GM19351 (cell line): ENCODE data around the gene CARTPT.

Experiments
- ATAC-seq: cut with Tn5 transposase; IDR thresholded peaks from one replicate; pipeline ENCODE4 v1.9.1; 2021; ENCODE audit warnings: mild to moderate bottlenecking, moderate library complexity; ENCODE audit not compliant: unreplicated experiment

CARTPT gene

DNA sequence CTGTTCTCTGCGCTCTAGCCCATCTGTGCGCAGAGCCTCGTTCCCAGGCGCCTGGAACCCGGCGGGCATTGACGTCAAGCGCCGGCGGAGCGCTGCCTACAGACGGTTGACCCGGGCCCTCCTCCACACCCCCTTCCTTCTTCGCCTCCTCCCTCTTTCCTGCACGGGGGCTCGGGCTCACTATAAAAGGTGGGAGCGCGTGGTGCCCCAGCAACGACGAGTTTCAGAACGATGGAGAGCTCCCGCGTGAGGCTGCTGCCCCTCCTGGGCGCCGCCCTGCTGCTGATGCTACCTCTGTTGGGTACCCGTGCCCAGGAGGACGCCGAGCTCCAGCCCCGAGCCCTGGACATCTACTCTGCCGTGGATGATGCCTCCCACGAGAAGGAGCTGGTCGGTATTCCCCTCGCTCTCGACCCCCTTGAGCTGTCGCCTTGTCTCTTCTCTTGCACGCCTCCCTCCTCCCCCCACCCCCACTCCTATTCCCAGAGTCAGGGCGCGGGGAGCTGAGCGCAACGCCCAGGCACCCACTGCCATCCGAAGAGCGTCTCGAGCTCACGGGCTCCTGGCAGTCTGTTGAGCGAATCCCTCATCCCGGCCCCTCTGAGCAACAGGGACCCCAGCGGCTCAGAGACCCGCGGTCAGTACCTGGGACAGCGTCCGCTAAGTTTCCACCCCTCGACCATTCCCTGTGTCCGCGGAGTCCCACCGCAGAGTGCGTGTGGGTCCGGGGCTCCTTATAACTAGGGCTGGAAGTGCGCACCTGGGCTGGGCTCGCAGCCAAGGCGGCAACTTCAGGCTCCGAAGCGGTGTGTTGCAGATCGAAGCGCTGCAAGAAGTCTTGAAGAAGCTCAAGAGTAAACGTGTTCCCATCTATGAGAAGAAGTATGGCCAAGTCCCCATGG is at the start of gene CARTPT:
TSS of gene CARTPT (plus strand) at position 213 of the 902 bp plus-strand sequence. CDS start at position 232, 19 bp downstream.
- ATAC-seq, result no peak

GRCh38 chr5:71677977-71678376 is 41.1 kb upstream of the CARTPT start:
- no peak for ATAC-seq

DNA sequence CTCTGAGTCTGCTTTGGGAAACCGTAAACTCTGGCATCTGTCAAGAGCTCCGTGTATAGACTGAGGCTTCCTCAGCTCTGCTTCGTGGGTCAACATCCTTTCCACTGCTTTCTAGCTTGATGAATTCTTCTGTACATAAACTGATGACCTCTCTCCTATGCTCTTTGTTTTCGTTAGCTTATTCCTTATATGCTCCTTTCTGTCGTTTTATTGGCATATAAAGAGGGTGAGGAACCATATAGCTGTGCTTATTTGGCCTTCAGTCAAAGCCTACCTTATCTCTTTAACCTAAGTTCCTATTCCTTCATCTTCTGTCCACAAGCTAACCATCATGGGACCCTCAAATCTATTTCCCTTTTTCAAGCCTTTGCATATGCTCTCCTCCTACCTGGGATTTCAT is 39.4 kb upstream of the CARTPT start:
- no peak for ATAC-seq

GRCh38 chr5:71680510-71680909 is 38.6 kb upstream of the CARTPT start:
- no peak for ATAC-seq

DNA sequence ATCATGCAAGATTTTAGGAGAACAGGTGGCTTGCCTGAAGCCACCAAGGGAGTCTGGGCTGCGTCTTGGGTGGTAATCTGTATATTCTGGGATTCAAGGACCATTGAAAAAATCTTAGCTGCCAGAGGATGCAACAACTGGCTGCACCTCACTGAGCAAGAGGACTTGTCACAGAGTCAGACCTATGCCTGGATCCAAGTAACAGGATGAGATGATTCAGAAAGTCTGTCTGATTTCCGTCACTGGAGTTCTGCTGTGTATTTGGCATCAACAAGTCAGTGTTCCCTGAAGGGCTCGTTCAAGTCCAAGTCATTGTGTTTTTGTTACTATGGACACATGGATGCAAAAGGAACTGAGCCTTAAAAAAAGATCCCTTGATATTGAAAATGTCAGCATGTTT is 37.8 kb upstream of the CARTPT start:
- ATAC-seq, result no peak

- no peak for ATAC-seq
Measured at GRCh38 chr5:71684309-71684708, 34.8 kb upstream of the CARTPT start.

- ATAC-seq, result no peak
Measured at GRCh38 chr5:71693828-71694427, 25.1 kb upstream of the CARTPT start.

- ATAC-seq, result no peak
Measured at GRCh38 chr5:71695071-71695470, 24.0 kb upstream of the CARTPT start.

DNA sequence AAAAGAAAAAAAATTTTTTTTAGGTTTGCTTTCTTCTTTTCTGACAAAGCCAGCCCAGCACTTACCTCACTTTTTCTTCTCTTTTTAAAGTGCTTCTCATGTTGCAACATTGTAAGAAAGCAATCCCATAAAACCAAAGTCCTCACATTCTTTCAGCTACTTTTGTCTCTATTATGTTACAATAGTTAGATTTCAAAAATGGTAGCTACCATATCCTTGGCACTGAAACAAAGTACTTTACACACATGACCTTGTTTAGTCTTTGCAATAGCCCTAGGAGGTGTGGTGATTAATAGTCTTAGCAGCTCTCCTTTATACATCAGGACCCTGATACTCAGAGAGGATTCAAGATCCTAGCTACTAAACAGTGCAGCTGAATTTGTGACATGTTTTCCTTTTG is 23.5 kb upstream of the CARTPT start:
- no peak for ATAC-seq

GRCh38 chr5:71697967-71698366 is 21.1 kb upstream of the CARTPT start:
- no peak for ATAC-seq

DNA sequence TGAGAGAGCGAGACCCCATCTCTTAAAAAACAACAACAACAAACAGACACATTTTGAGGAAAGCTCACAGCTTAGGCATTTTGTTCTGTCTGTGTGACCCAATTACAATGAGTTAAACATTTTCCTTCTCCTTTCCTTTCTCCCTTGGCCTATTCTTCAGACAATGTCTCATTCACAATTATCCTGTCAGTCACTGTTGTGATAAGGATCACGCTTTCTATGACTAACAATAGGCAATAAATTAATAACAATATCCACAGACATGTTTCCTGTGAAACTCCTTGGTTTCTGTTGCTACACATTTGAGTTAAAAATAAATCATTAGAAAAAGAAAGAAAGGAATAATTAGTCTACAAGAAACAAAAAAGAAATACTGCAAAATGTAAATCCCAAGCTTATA is 19.8 kb upstream of the CARTPT start:
- ATAC-seq, result no peak

GRCh38 chr5:71699751-71700150 is 19.3 kb upstream of the CARTPT start:
- ATAC-seq, result no peak

DNA sequence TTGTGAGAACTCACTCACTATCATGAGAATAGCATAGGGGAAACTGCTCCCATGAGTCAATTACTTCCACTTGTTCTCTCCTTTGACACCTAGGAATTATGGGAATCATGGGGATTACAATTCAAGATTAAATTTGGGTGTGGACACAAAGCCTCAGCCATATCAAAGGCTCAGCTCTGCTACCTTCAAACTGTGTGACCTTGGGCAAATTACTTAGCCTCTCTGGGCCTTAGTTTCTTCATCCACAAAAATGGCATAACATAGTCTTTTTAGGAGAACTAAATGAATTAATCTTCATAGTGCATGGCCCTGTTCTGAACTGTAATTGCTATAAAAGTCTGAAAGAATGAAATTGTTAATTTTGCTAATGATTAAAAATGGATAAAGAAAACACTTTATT is 18.3 kb upstream of the CARTPT start:
- no peak for ATAC-seq

- ATAC-seq, result no peak
Measured at GRCh38 chr5:71701407-71701806, 17.7 kb upstream of the CARTPT start.

DNA sequence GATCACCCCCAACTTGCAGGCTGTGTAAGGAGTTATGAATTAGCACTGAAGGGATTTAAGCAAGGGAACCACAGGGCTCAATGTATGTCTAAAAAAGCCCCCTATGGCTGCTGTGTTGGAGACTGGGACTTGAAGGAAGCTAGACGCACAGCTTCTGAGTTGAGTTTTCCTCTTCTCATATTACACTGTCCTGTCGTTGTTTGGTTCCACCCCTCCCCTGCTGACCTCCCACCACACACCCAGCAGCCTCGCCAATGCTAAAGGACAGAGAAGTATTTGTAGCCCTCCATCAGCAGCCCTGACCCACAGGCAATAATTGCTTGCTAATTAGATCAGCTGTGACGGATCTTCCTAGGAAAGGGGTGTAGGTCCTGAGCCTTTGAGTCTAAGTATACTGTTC is 15.1 kb upstream of the CARTPT start:
- no peak for ATAC-seq

GRCh38 chr5:71705421-71705820 is 13.7 kb upstream of the CARTPT start:
- no peak for ATAC-seq

DNA sequence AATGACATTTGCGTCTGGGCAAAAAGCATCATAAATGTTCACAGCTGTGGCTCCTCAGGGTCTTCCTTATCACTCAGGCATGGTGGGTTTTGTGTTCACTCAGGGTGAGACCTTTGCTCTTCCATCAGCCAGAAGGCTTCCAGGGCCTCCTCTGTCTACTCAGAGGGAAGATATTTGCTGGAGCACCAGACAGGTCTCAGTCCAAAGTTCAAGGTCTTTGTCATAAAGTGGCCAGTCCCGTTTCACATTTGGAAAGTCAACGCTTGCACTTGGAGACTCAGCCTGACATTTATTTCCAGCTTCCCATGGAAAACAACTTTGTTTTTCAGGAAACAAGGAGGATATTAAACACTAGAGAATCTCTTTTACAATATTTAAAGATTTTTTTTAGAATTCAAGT is 12.2 kb upstream of the CARTPT start:
- ATAC-seq, result no peak

GRCh38 chr5:71711610-71712009 is 7.5 kb upstream of the CARTPT start:
- no peak for ATAC-seq

GRCh38 chr5:71714911-71715310 is 4.2 kb upstream of the CARTPT start:
- no peak for ATAC-seq

- no peak for ATAC-seq
Measured at GRCh38 chr5:71727978-71728377, 8.9 kb downstream of the CARTPT start.

DNA sequence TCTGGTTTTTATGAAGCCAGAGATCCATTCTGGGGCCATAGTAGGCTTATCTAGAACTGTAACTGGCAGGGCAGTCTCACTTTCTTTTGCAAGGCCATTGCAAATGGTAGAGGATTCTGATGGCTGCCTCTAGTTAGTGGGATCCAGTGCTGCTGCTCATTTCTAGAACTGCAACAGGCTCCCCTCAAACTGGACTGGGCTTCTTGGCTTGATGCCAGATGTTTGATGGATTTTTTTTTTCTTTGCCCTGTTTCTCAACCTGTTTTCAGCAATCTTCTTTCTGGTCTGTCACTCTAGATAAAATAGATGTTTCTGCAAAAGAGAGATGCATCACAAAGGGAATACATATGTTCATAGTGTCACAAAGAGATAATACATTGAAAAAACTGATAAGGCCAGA is 11.9 kb downstream of the CARTPT start:
- ATAC-seq, result no peak

- no peak for ATAC-seq
Measured at GRCh38 chr5:71732011-71732410, 12.9 kb downstream of the CARTPT start.
